Tibial artery (tissue), 4 donors: ENCODE measurements around the gene SMARCAD1.

Source experiments
- DNase-seq, 2 donors: peaks; one replicate each; pipeline ENCODE4 v3.0.0-alpha.2; 2019
- H3K27ac ChIP-seq, 2 donors: fragments of 200-600 bp; sonication (generic) in 1 of 2; 1 replicate in 1 of 2; 2 replicates in 1 of 2; pipeline ENCODE4 v1.5.1; 2018 to 2019; ENCODE audit warnings: mild to moderate bottlenecking in 1 of 2
- H3K27me3 ChIP-seq, 2 donors: fragments of 200-600 bp; sonication (generic) in 1 of 2; one replicate each; pipeline versions ENCODE4 v1.5.1 to v1.6.0; 2016 to 2019
- H3K36me3 ChIP-seq, 3 donors: fragments of 200-600 bp; sonication (generic) in 2 of 3; one replicate each; pipeline ENCODE4 v1.5.1; 2016 to 2019; ENCODE audit warnings: mild to moderate bottlenecking in 2 of 3
- H3K4me1 ChIP-seq, 4 donors: fragments of 200-600 bp; sonication (generic) in 2 of 4; 1 replicate in 3 of 4; 2 replicates in 1 of 4; pipeline ENCODE4 v1.5.1; 2016 to 2019
- H3K4me3 ChIP-seq, 2 donors: fragments of 200-600 bp; sonication (generic) in 1 of 2; 1 replicate in 1 of 2; 2 replicates in 1 of 2; pipeline ENCODE4 v1.5.1; 2018 to 2019; ENCODE audit warnings: mild to moderate bottlenecking in 2 of 2
- H3K9me3 ChIP-seq, 3 donors: fragments of 200-600 bp; sonication (generic) in 1 of 3; one replicate each; pipeline ENCODE4 v1.5.1; 2016 to 2019
- intact Hi-C: fragments of 100-400 bp; cut with DNase I; formaldehyde crosslinking; loops from one replicate; pipeline ENCODE4 v1.15.0; 2023; ENCODE audit warnings: low total_unique reads
- TF ChIP-seq, protein P1 (sequence below), 2 experiments: fragments of 200-600 bp in 1 of 2; fragments of 450-650 bp in 1 of 2; IDR thresholded peaks; one replicate each; pipeline ENCODE4 v1.5.1; 2017 to 2019; ENCODE audit warnings: antibody characterized with exemption in 2 of 2, mild to moderate bottlenecking in 1 of 2, moderate library complexity in 1 of 2

The SMARCAD1 gene

DNA sequence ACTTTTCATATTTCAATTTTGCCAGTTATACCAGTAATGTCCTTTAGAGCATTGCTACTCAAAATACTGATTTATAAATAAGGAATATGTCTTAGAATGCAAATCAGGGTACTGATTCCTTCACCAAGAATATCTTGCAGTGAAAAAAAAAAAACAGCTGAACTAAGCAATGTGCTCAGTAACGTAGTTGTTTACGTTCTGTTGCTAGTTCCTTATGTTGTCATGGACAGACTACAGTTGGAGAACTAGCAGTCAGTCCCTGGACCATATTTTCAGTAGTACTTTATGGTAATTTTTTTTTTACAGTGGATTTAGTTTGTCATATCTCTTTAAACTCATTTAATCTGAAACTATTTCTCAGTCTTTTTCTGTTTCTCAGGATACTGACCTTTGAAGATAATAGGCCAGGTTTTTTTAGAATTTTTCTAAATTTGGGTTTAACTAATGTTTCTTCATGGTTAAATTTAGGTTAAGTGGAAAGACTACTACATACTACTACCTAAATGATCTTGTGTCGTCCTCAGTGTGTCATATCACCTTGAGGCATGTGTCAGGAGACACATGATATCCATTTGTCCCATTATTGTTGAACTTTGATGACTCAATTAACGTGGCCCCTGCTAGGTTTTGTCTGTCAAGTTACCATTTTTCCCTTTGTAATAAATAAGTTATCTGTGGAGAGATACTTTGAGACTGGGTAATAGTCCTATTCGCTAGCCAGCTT is 21.0 kb downstream of the SMARCAD1 start:
- H3K27ac ChIP-seq, result no peak overlapping the region
- no peak for DNase-seq
- H3K27me3 ChIP-seq, result no peaks in the 10 kb centered on the region
- intact Hi-C loops, result no loop called here
- TF ChIP-seq, protein P1, sequence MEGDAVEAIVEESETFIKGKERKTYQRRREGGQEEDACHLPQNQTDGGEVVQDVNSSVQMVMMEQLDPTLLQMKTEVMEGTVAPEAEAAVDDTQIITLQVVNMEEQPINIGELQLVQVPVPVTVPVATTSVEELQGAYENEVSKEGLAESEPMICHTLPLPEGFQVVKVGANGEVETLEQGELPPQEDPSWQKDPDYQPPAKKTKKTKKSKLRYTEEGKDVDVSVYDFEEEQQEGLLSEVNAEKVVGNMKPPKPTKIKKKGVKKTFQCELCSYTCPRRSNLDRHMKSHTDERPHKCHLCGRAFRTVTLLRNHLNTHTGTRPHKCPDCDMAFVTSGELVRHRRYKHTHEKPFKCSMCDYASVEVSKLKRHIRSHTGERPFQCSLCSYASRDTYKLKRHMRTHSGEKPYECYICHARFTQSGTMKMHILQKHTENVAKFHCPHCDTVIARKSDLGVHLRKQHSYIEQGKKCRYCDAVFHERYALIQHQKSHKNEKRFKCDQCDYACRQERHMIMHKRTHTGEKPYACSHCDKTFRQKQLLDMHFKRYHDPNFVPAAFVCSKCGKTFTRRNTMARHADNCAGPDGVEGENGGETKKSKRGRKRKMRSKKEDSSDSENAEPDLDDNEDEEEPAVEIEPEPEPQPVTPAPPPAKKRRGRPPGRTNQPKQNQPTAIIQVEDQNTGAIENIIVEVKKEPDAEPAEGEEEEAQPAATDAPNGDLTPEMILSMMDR (IDR thresholded peaks at IDR 0.05), result no peak
- H3K36me3 ChIP-seq, result peaks cover 0 to 10% (median 0%) of the 10 kb centered on the region in 3 donors
- no peaks in the 10 kb centered on the region for H3K9me3 ChIP-seq
- no peak overlapping the region for H3K4me3 ChIP-seq
- H3K4me1 ChIP-seq, result no peaks in the 10 kb centered on the region

DNA sequence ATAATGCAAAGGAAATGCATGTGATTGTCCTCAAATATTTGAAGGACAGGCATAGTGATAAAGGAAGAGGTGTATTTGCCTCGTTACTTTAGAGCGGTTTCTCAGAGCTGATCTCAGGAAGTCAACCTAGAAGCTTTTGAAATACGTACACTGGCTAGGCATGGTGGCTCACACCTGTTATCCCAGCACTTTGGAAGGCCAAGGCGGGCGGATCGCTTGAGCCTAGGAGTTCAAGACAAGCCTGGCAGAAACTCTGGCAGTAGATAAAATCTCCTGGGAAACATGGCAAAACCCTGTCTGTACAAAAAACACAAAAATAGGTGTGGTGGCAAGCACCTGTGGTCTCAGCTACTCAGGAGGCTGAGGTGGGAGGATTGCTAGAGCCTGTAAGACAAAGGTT is 24.9 kb downstream of the SMARCAD1 start:
- TF ChIP-seq, protein P1 (IDR thresholded peaks at IDR 0.05), result no peak
- DNase-seq, result no peak
- Histone ChIP-seq H3K27me3 (no peaks in the 10 kb centered on the region), H3K9me3 (no peaks in the 10 kb centered on the region), H3K36me3 (peaks cover 4 to 19% (median 16%) of the 10 kb centered on the region in 3 donors), H3K4me3 (no peak overlapping the region), H3K27ac (no peak overlapping the region), H3K4me1 (no peaks in the 10 kb centered on the region)
- intact Hi-C loops, result no loop called here

DNA sequence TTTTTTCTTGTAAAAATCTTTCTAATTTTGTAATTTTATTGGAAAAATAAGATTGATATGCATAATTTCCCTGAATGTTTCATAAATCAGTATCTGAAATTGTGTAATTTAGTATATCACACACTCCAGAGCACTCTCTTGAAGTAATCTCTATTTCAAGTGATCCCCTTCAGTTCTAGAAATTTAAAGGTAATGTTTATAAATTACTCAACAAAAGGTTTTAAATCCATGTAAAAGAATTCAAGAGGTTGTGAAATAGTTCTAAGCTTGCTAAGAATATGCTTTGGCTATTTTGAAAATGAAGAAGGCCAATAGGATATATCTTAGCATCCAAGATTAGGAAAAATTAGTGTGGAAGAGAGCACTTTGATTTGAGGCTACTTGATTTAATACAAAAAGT is 28.2 kb downstream of the SMARCAD1 start:
- Histone ChIP-seq H3K4me1 (no peaks in the 10 kb centered on the region), H3K9me3 (no peaks in the 10 kb centered on the region), H3K27me3 (no peaks in the 10 kb centered on the region), H3K27ac (no peak overlapping the region), H3K4me3 (no peak overlapping the region), H3K36me3 (peaks cover 26 to 37% (median 31%) of the 10 kb centered on the region in 3 donors)
- intact Hi-C loops, result no loop called here
- no peak for DNase-seq
- TF ChIP-seq, protein P1 (IDR thresholded peaks at IDR 0.05), result no peak

DNA sequence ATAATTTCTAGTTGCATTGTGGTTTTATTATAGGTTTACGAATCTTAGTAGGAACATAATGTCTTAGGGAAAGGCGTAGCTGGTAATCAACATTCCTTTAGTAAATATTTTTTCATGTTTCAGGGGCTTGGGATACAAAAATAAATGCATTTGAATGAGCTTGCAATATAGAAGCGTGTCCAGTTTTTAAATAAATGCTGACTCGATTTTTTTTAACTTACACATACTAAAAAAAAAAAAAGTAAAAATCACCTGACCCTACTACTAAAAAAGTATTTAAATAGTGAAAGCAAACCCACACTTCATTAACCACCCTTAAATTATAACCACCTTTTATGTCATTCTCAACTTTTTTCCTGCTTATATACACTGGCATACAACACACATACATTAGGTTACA is 29.6 kb downstream of the SMARCAD1 start:
- Histone ChIP-seq H3K36me3 (peaks cover 40 to 52% (median 45%) of the 10 kb centered on the region in 3 donors), H3K27me3 (no peaks in the 10 kb centered on the region), H3K4me1 (no peaks in the 10 kb centered on the region), H3K4me3 (no peak overlapping the region), H3K9me3 (no peaks in the 10 kb centered on the region), H3K27ac (no peak overlapping the region)
- TF ChIP-seq, protein P1 (IDR thresholded peaks at IDR 0.05), result no peak
- DNase-seq, result no peak
- intact Hi-C loops, result no loop called here

DNA sequence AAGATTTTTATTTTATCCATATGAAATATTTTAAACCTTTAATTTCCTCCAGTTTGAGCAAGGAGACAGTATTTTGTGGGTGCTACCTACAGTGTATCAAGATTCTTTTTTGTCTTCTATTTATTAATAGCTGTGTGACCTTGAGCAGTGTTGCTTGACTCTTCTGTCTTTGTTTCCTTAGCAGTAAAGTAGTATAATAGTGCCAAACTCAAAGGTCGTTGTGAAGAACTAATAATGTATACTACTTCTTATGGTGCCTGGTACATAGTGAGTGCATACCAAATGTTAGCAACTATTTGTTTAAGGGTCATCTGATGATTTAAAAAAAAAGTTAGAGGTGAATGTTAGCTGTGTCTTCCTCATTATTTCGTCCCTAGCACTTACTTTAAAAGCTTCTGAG is 30.5 kb downstream of the SMARCAD1 start:
- H3K36me3 ChIP-seq, result peaks cover 44 to 61% (median 51%) of the 10 kb centered on the region in 3 donors
- DNase-seq, result no peak
- no peaks in the 10 kb centered on the region for H3K27me3 ChIP-seq
- H3K4me3 ChIP-seq, result no peak overlapping the region
- no peak overlapping the region for H3K27ac ChIP-seq
- intact Hi-C loops, result no loop called here
- no peaks in the 10 kb centered on the region for H3K4me1 ChIP-seq
- H3K9me3 ChIP-seq, result no peaks in the 10 kb centered on the region
- TF ChIP-seq, protein P1 (IDR thresholded peaks at IDR 0.05), result no peak
